GDM1 (cell line): ENCODE results near the gene ZNF865.
"Not testable (repeated sequence)": the region's sequence is repeated elsewhere in the genome, so short reads cannot be mapped to it uniquely, and the experiment has no call there.

Experiments used
- DNase-seq: peaks from one replicate; lab custom pipeline; 2025; lab: John Stamatoyannopoulos, UW

ZNF865 gene

DNA sequence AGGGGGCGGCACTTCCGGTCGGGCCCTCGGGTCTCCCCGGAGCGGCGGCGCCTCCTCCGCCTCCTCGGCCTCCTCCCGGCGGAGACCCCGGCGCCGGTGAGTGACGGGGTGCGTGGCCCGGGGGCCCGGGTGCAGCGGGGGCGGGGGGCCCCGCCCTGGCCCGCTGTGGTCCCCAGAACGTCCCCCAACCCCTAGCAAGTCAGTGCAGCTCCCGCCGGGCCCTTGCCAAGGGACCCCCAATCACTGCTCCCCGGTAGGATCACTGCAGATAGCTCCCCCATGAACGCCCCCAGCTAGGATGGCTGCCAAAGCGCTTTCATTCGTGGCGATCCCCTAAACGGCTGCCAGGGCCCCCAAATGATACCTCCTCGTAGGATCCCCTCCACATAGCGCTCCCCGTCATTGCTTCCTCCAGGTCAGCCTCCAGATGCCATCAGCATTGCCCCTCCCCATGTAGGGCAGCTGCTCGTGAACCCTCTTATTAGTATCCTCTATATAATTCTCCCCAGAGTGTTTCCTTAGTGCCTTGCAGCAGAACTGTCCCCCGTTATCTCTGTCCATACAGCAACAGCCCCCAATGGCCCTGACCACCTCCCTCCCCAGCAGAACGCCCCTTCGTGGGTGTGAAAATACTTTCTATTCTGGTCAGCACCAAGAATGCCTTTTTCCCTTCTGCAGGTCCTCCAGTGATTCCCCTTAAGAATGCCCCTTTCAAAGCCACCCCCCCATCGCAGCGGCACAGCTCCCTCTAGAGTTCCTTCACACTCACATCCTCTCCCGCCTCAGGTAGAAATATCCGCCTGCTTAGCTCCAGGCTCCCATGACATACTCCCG lies at the start of gene ZNF865:
Gene ZNF865 (plus strand): TSS at position 11 of the 834 bp plus-strand sequence. CDS start 7,972 bp downstream, outside the sequence.
- DNase-seq = peak; percentile 63

DNA sequence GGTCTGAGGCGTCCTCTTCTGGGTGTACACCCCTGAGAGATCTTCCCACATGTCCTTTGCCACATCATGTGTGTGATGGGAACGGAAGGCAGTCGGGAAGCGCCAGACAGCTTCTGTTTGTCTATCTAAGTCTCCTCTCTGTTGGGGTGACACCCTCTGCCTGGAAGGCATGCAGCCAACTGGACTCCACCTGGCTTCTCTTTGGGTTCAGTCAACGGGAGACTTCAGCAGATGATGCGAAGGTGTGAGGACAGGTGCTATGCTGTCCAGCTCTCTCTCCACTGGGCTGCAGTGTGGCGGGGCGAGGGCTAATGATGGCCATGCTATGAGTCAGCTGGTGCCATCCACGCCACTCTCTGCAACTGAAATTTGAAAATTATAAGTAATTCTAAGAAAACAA lies 45.8 kb upstream of the ZNF865 start:
- DNase-seq = no peak

DNA sequence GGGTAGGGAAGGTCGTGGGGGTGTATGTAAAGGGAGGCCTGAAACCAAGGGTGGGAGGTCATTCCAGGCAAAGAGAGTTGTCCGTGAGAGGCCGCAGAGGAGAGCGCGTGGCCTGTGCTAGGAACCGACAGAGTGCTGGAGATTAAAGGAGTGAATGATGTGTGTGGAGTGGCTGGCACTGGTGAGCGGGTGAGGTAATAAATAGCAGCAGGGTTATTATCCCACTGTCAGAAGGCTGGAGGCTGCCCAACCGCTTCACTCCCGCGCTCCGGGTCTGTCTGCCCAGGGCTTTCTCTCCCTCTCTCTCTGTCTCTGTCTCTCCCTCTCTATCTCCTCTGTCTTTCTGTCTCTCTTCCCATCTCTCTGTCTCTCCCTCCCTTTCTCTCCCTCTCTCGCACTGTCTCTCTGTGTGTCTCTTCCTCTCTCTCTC lies 42.2 kb upstream of the ZNF865 start:
- DNase-seq = no peak

DNA sequence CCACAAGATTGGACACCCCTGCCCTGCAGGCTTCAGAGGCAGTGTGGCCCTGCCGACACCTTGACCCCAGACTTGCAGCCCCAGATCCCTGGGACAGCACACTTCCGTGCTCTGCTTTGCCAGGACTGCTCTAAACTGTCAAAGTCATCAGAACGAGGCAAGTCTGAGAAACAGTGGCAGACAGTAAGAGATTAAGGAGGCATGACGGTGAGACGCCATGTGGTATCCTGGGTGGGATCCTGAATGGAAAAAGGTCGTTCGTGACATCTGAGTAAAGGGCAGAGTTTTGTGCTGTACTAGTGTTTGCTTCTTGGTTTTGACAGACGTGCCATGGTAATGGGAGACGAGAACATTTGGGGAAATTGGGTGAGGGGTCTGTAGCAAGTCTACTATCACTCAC lies 38.6 kb upstream of the ZNF865 start:
- no peak for DNase-seq

DNA sequence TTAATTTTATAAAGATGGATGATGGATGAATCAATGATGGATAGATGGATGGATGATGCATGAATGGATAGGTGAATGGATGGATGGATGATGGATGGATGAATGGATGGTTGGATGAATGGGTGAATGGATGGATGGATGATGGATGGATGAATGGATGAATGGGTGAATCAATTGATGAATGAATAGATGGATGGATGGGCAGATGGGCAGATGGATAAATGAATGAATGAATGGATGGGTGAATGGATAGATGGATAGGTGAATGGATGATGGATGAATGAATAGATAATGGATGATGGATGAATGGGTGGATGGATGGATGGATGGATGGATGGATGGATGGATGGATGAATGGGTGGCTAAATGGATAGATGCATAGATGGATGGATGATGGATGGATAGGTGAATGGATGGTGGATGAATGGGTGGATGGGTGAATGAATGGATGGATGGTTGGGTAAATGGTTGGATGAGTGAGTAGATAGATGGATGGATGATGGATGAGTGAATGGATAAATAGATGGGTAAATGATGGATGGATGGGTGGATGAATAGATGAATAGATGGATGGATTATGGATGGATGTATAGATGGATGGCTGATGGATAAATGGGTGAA lies 37.6 kb upstream of the ZNF865 start:
- no peak for DNase-seq

DNA sequence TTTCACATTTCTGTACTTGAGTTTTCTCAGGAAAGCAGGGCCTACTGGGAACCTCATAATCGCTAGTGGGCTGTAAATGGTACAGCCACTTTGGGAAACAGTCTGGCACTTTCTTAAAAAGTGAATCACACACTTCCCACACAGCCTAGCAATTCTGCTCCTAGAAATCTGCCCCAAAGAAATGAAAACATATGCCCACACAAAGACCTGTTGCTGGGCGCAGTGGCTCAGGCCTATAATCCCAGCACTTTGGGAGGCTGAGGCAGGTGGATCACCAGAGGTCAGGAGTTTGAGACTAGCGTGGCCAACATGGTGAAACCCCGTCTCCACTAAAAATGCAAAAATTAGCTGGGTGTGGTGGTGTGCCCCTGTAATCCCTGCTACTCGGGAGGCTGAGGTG lies 36.0 kb upstream of the ZNF865 start:
- DNase-seq = not testable (repeated sequence)

DNA sequence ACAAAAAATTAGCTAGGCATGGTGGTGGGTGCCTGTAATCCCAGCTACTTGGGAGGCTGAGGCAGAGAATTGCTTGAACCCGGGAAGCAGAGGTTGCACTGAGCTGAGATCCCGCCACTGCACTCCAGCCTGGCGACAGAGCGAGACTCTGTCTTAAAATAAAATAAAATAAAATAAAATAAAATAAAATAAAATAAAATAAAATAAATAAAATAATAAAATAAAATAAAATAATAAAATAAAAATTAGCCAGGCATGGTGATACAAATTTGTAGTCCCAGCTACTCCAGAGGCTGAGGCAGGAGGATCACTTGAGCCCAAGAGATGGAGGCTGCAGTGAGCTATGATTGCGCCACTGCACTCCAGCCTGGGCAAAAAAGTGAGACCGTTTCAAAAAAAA lies 31.5 kb upstream of the ZNF865 start:
- DNase-seq = not testable (repeated sequence)

DNA sequence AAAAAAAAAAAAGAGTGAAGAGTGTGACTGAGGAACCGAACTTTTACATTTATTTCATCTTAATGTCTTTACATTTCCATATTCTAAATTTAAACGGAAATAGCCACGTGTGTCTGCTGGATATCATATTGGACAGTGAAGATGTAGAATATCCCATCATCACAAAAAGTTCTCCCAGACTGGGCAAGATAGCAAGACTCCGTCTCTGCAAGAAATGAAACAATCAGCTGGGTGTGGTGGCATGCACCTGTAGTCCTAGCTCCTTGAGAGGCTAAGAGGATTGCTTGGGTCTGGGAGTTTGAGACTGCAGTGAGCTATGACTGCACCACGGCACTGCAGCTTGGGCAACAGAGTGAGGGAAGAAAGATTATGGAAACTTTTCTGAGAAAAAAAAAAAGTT lies 28.7 kb upstream of the ZNF865 start:
- no peak for DNase-seq

DNA sequence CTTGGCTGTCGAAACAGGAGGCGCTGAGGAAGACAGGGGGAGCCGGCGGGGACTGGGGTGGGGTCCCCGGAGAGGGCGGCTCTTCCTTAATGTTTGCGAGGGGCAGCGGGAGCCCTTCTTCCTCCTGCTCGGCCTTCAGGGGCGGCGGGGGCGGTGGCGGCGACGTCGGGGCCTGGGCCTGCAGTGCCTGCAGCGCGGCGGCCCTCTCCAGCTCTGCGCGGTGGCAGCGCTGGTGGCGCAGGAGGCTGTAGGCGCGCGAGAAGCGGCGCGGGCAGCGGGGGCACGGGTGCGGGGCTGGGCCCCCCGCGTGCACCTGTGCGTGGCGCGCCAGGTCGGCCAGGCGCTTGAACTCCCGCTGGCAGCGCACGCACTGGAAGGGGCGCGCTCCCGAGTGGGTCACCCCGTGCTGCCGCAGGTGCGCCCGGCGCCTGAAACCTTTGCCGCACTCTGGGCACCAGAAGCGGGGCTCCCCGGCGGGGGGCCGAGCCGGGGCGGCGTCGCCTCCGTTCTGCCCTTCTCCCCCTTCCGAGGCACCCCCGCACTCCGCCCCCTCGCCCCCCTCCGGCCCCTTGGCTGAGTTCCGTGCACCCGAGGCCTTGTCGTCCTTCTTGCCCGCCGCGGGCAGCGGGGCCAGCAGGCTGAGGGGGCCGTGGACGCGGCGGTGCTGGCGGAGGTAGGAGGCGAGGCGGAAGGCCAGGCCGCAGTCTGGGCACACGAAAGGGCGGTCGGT lies 27.3 kb upstream of the ZNF865 start:
- no peak for DNase-seq

DNA sequence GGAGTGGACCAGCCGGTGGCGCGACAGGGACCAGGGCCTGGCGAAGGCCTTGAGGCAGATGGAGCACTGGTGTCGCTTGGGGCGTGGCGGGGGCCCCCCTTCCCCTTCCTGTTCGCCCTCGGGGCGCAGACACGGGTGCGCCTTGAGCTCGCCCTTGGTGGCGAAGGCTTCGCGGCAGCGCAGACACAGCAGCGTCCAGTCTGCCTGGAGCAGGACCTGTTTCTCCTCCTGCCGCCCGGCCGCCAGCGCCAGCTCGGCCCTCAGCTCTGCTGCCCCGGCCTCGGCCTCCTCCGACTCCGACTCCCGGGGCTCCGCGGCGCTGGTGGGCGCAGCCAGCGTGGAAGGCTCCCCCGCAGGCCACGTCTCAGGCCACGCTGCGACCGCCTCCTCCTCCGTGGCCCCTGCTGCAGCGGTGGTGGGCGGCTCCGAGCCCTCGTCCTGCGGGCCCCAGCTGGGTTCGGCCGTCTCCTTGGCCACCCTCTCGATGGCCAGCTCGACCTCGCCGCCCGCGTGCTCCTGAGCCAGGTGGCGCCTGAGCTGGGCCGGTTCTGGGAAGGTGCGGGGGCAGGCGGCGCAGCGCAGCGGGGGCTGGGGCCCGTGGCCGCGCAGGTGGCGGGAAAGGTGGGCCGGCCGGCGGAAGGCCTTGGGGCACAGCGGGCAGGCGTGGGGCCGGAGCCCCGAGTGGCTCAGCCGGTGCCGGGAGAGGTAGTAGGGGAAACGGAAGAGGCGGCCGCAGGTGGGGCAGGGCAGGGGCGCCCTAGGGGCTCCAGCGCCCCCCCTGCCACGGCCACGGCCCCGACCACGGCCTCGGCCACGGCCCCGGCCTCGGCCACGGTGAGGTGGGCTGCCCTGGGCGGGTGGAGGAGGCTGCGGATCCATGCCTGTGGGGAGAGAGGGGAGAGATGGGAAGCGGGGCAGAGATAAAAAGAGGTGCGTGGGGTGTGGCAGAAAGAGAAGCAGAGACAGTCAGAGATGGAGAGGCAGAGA lies 26.4 kb upstream of the ZNF865 start:
- no peak for DNase-seq

DNA sequence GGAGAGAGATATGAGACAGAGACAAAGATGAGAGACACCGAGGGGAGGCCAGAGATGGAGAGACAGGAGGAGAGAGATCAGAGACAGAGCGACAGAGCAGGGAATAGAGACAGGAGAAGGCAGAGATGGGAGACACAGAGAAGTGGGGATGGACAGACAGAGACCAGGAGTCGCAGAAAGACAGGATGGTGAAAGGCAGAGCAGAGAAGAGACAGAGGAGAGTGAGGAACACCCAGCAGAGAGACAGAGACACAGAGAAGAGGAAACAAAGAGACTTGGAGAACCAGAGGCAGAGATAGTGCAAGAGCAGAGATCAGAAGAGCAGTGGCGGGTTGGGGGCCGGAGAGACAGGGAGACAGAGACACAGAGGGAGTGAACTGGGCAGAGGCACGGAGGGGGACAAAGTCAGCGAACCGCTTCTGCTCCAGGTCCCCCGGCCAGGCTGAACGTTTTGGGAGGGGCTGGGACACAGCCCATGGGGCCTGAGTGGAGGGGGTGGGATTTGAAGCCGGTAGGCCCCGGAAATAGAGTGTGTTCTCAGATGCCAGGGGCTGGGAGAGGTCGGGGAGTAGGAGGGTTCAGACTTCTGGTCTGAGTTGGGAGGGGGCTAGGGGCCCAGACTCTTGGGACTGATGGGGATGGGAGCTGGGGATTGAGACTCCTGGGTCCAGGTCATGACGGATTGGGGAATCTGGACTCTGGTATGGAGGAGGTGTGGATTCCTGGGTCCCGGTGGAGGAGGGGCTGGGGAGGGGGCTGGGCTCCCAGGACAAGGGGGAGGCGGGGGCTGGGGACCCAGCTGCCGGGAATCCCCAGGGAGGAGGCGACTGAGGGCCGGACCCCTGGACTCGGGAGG lies 25.5 kb upstream of the ZNF865 start:
- DNase-seq = no peak

DNA sequence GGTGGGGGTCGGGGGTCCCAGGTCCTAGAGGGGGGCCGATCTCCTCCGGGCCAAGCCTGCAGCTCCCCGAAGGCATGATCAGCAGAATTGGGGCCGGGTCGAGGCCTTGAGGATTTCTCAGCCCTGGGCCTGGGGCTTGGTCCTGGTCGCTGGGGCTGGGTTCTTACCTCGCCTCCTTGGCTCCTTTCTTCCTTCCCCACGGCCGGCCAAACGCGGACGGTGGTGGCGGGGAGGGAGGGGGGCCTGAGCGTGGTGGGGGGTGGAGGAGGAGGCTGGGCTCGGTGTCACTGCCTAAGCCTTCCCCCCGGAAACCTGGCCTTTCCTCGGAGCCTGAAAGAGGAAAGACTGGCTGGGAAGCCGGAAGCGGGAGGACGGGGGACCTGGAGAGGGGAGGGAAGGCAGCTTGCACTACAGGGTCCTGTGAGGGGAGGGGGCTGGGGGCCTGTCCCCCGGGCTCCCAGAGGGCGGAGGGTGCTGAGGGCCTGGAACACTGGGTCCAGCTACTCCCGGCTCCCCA lies 24.8 kb upstream of the ZNF865 start, which contains the start of gene ZNF579:
Gene ZNF579 (minus strand): TSS at position 221 of the 517 bp plus-strand sequence. CDS start 1,209 bp downstream, outside the sequence.
- DNase-seq = peak; percentile 73

DNA sequence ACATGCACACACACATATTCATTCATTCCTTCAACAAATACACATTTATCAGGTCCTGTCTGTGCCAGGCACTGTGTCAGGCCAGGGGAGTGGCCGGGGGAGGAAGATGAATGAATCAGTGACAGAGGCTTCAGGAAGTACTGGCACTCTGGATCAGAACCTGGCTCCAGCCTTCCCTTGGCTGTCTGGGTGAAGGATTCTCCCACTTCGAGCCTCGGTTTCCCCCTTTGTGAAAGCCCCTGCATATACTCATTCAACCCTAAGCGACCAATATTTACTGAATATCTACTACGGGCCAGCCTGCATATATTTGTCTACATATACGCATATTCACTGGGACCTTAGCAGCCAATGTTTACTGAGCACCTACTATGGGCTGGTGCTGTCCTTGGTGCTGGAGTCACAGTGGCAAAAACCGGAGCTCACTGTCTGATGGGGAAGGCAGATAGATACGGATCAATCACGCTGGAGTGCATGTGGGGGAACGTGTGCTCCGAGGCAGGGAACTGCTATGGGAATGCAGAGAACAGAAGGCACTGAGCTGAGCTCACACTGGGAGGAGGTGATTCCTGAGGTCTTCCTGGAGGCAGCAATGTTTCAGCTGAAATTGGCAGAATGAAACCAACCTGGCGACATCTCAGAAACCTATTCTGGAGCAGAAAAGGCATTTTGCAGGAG lies 24.2 kb upstream of the ZNF865 start:
- DNase-seq = no peak

DNA sequence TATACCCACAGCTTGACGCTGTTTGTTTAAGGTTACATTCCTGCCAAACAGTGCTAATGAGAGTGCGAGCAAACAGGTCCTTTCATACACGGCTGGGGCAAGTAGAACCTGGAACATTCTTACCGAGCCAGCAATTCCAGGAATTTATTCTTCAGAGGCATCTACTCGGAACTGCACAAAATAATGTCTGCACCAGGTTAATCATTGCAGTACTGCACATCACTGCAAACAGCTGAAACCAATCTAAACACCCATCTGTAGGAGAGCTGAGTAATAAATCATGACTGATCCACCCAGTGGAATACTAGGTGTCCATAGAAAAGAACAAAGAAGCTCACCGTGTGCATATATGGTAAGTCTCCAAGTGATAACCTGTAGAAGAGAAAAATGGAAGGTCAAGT lies 23.6 kb upstream of the ZNF865 start:
- DNase-seq = no peak

DNA sequence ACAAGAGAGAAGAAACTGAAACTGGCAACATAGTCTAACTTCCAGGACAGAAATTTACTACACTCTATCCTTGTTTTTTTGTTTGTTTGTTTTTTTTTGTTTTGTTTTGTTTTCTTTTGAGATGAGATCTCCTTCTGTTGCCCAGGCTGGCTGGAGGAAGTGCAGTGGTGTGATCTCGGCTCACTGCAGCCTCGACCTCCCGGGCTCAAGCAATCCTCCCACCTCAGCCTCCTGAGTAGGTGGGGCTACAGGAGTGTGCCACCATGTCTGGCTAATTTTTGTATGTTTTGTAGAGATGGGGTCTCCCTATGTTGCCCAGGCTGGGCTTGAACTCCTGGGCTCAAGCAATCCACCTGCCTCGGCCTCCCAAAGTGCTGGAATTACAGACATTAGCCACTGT lies 23.2 kb upstream of the ZNF865 start:
- DNase-seq = not testable (repeated sequence)

DNA sequence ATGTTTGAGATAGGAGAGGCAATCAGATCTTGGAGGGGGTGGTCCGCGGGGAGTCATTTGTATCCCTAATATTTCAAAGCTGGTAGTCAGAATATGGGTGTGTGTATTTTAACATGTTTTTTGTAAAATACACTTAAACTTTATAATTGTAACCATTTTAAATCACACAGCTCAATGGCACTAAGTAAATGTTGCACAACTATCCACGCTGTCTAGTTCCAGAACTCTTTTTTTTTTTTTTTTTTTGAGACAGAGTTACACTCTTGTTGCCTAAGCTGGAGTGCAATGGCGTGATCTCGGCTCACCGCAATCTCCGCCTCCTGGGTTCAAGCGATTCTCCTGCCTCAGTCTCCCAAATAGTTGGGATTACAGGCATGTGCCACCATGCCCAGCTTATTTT lies 21.6 kb upstream of the ZNF865 start:
- not testable (repeated sequence) for DNase-seq

DNA sequence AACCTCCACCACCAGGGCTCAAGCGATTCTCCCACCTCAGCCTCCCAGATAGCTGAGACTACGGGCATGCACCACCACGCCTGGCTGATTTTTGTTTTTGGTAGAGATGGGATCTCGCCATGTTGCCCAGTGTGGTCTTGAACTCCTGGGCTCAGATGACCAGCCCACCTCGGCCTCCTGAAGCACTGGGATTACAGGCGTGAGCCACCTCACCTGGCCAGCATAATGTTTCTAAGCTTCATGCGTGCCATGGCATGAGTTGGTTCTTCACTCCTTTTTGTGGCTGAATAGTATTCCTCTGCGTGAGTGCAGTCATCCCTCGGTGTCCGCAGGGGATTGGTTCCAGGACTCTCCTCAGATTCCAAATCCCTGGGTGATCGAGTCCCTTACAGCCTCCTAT lies 20.6 kb upstream of the ZNF865 start:
- DNase-seq = no peak

DNA sequence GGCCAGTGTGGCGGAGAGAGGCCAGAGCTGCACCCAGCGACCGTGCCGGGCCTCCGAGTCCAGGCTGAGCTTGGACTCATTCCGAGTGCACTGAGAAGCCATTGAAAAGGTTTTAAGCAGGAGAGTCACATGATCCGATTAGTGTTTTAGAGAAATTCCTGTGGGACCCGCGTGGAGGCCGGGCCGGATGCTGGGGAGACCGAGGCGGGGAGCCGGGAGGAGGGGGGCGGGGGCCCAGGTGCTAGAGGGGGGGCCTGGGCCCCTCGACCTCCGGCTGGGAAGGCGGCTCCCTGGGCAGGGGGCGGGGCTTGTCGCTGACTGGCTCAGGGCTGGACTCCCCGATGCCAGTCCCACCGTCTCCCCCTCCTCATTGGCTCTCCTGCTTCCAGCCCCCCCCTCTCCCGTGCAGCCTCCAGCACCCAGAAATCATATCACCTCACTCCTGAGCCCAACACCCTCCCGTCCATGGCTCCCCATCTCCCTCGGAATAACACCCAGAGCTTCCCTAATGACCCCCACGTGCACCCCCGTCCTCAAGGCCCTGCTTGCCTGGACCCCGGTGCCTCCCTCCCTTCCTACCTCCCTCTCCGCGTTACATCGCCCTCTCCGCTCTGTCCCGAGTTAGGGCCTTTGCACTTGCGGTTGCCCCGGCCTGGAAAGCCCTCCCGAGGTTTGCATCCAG lies 19.6 kb upstream of the ZNF865 start:
- DNase-seq = no peak
